Skeletal muscle cell (primary cell): Measurements from ENCODE around the gene SSX4.
"Not testable (repeated sequence)": the region's sequence is repeated elsewhere in the genome, so short reads cannot be mapped to it uniquely, and the experiment has no call there.

Experiments
- DNase-seq: peaks from one replicate; pipeline ENCODE4 v3.0.0-alpha.2; 2010; ENCODE audit warnings: low read depth
- H3K4me3 ChIP-seq: 2 replicates; pipeline ENCODE4 v1.5.1; 2011; ENCODE audit warnings: low read depth, mild to moderate bottlenecking, control low read depth, low read length, moderate library complexity

The SSX4 gene

DNA sequence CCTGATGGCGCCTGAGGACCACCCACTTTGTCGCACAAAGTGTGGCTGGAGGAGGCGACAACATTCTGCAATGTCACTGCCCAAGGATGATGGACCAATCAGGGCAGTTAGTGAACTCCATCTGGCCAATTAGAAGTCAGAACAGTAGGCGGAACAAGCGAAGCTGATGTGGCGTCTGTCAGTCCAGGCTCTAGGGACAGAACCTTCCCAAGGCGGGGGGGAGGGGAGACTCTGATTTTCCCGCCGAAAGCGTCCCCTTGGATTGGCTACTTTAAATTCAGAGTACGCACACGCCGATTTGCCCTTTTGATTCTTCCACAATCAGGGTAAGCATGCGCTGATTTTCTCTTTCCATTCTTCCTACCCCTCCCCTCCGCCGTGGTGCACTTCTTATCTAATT lies at the start of gene SSX4:
Gene SSX4, plus strand, starts transcription at position 301 of the 400 bp plus-strand sequence. CDS start 515 bp downstream, outside the sequence.
- not testable (repeated sequence) for H3K4me3 ChIP-seq

GRCh38 chrX:48346059-48346458 lies 37.3 kb upstream of the SSX4 start:
- H3K4me3 ChIP-seq, DNase-seq: not testable (repeated sequence)

More for the DNA sequence above, at the start of gene SSX4:
- not testable (repeated sequence) for DNase-seq

DNA sequence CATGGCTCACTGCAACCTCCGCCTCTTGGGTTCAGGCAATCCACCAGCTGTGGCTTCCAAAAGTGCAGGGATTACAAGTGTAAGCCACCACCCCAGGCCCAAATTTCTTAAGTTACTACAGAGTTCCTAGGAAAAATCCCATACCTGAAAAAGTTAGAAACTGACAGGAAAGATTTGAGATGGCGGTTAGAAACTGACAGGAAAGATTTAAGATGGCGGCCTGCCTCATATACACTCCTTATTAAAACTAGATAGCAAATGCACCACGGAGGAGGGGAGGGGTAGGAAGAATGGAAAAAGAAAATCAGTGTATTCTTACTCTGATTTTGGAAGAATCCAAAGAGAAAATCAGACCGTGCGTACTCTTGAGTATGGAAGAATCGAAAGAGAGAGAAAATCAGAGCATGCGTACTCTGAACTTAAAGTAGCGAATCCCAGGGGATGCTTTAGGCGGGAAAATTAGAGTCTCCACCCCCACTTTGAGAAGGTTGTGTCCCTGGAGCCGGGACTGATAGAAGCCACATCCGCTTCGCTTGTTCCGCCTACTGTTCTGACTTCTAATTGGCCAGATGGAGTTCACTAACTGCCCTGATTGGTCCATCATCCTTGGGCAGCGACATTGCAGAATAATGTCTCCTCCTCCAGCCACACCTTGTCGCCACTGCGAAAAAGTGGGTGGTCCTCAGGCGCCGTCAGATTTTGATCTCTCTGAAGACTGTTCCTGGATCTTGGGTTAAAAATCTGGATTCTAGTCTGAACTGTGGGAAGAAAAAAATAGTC lies 26.8 kb upstream of the SSX4 start, which contains the start of gene SSX3:
Gene SSX3, minus strand, starts transcription at position 389 of the 780 bp plus-strand sequence. CDS start 1,454 bp downstream, outside the sequence.
- not testable (repeated sequence) for DNase-seq, H3K4me3 ChIP-seq

DNA sequence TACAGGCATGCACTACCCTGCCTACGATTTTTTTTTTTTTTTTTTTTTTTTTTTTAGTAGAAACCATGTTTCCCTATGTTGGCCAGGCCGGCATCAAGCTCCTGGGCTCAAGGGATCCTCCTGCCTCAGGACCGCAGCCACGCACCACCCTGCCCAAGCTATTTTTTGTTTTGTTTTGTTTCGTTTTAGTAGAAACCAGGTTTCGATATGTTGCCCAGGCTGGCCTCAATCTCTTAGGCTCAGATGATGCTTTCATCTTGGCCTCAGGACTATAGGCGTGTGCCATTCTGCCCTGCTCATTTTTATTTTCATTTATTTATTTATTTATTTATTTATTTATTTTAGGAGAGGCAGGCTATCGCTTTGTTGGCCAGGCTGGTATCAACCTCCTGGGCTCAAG lies 25.7 kb upstream of the SSX4 start:
- DNase-seq = no peak
- no peak overlapping the region for H3K4me3 ChIP-seq

- DNase-seq, H3K4me3 ChIP-seq: not testable (repeated sequence)
Observed at GRCh38 chrX:48359281-48359680, 24.1 kb upstream of the SSX4 start.

DNA sequence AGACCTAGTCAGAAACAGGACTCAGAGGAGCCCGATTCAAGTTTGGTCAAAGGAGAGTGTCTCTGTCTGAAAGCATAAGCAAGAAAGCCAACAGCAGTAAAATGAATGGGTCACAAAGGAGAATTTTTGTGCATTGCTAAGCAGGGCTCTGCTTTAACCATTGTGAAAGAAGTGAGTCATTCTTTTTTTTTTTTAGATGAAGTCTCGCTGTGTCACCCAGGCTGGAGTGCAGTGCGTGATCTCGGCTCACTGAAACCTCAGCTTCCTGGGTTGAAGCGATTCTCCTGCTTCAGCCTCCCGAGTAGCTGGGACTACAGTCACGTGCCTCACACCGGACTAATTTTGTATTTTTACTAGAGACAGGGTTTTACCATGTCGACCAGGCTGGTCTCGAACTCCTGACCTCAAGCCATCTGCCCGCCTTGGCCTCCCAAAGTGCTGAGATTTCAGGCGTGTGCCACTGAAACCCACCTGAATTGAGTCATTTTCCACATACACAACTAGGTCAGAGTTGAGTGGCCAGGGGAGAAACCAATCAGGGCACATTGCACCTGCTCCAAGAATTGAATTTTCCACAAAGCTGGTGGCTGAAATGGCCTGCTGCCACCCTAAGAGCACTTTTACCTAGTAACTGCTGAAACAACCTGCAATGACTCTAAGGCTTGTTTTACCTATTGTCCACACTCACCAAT lies 15.5 kb upstream of the SSX4 start:
- not testable (repeated sequence) for H3K4me3 ChIP-seq, DNase-seq

DNA sequence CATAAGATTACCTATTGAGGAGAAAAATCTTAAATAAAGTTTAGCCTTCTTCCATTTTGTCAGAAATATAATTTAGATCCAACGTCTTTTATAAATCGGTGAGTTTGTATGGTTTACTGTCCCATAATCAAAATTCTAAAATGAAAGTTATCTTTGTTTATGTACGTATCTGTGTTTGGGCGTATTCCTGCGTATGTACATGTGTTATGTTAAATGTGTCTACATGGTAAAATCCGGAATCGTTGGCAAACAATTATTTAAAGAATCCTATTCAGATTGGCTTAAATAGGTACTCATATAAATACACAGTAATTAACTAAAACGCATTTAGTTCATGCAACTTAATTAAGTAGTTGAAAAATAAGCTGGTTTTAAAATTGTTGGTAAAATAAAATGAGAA lies 12.9 kb upstream of the SSX4 start:
- not testable (repeated sequence) for H3K4me3 ChIP-seq

DNA sequence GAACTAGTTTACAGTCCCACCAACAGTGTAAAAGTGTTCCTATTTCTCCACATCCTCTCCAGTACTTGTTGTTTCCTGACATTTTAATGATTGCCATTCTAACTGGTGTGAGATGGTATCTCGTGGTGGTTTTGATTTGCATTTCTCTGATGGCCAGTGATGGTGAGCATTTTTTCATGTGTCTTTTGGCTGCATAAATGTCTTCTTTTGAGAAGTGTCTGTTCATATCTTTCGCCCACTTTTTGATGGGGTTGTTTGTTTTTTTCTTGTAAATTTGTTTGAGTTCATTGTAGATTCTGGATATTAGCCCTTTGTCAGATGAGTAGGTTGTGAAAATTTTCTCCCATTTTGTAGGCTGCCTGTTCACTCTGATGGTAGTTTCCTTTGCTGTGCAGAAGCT lies 13.6 kb downstream of the SSX4 start:
- DNase-seq, H3K4me3 ChIP-seq: not testable (repeated sequence)

More for the DNA sequence above, 12.9 kb upstream of the SSX4 start:
- DNase-seq = not testable (repeated sequence)

GRCh38 chrX:48397825-48398224 lies 14.5 kb downstream of the SSX4 start:
- DNase-seq, H3K4me3 ChIP-seq: not testable (repeated sequence)

GRCh38 chrX:48411860-48412259 lies 28.5 kb downstream of the SSX4 start, which contains the start of gene SSX4B:
Gene SSX4B (minus strand): TSS chrX:48411960. CDS start chrX:48411372, 588 bp downstream.
- not testable (repeated sequence) for H3K4me3 ChIP-seq, DNase-seq

DNA sequence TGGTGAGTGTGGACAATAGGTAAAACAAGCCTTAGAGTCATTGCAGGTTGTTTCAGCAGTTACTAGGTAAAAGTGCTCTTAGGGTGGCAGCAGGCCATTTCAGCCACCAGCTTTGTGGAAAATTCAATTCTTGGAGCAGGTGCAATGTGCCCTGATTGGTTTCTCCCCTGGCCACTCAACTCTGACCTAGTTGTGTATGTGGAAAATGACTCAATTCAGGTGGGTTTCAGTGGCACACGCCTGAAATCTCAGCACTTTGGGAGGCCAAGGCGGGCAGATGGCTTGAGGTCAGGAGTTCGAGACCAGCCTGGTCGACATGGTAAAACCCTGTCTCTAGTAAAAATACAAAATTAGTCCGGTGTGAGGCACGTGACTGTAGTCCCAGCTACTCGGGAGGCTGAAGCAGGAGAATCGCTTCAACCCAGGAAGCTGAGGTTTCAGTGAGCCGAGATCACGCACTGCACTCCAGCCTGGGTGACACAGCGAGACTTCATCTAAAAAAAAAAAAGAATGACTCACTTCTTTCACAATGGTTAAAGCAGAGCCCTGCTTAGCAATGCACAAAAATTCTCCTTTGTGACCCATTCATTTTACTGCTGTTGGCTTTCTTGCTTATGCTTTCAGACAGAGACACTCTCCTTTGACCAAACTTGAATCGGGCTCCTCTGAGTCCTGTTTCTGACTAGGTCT lies 43.8 kb downstream of the SSX4 start:
- not testable (repeated sequence) for H3K4me3 ChIP-seq, DNase-seq

- not testable (repeated sequence) for H3K4me3 ChIP-seq, DNase-seq
Observed at GRCh38 chrX:48429606-48430005, 46.3 kb downstream of the SSX4 start.

DNA sequence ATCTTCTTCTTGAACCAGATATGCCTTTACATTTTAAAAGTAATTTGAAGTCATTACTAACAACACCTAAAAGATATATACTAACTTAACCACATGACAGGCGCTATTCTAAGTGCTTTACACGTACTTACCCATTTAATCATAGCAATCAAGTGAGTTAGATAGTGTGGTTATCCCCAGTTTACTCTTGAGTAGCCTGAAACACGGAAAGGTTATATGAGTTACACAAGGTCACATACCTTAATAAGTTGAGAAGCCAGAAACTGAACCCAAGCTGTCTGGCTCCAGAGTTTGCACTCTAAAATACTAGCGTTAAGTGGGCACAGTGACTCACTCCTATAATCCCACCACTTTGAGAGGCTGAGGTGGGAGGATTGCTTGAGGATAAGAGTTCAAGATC lies 46.8 kb downstream of the SSX4 start:
- DNase-seq, H3K4me3 ChIP-seq: not testable (repeated sequence)

DNA sequence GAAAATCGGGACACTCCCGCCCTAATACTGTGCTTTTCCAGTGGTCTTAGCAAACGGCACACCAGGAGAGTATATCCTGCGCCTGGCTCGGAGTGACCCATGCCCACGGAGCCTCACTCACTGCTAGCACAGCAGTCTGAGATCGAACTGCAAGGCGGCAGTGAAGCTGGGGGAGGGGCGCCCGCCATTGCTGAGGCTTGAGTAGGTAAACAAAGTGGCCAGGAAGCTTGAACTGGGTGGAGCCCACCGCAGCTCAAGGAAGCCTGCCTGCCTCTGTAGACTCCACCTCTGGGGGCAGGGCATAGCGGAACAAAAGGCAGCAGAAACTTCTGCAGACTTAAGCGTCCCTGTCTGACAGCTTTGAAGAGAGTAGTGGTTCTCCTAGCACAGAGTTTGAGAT lies 50.4 kb downstream of the SSX4 start:
- H3K4me3 ChIP-seq, DNase-seq: not testable (repeated sequence)
